ENCODE results near the gene SLC25A28.

DNA sequence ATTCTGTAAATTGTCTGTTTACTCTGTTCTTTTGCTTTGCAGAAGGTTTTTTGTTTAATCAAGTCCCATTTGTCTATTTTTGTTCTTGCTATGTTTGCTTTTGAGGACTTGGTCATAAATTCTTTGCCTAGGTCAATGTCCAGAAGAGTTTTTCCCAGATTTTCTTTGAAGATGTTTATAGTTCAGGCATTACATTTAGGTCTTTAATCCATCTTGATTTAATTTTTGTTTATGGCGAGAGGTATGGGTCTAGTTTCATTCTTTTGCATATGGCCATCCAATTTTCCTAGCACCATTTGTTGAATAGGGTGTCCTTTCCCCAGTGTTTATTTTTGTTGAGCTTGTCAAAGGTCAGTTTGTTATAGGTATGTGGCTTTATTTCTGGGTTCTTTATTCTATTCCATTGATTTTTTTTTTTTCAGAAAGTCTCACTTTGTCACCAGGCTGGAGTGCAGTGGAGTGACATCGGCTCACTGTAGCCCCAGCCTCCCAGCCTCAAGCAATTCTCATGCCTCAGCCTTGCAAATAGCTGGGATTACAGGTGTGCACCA, 27.4 kb upstream of the SLC25A28 start:
- TF ChIP-seq, protein P1, sequence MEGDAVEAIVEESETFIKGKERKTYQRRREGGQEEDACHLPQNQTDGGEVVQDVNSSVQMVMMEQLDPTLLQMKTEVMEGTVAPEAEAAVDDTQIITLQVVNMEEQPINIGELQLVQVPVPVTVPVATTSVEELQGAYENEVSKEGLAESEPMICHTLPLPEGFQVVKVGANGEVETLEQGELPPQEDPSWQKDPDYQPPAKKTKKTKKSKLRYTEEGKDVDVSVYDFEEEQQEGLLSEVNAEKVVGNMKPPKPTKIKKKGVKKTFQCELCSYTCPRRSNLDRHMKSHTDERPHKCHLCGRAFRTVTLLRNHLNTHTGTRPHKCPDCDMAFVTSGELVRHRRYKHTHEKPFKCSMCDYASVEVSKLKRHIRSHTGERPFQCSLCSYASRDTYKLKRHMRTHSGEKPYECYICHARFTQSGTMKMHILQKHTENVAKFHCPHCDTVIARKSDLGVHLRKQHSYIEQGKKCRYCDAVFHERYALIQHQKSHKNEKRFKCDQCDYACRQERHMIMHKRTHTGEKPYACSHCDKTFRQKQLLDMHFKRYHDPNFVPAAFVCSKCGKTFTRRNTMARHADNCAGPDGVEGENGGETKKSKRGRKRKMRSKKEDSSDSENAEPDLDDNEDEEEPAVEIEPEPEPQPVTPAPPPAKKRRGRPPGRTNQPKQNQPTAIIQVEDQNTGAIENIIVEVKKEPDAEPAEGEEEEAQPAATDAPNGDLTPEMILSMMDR (conservative IDR thresholded peaks at IDR 0.05; ENCODE audit: low read depth in 2 of 2): no peak
- TF ChIP-seq POLR2AphosphoS5 (IDR thresholded peaks at IDR 0.05; ENCODE audit: low read depth) (no peak), EZH2 (IDR thresholded peaks at IDR 0.05; ENCODE audit: low read depth, unreplicated experiment) (no peak), EZH2phosphoT487 (IDR thresholded peaks at IDR 0.05; ENCODE audit: unreplicated experiment) (no peak), NANOG (IDR thresholded peaks at IDR 0.05; ENCODE audit: borderline replicate concordance) (no peak), STAT1 (IDR thresholded peaks at IDR 0.05; ENCODE audit: unreplicated experiment) (no peak), JUNB (IDR thresholded peaks at IDR 0.05; ENCODE audit: unreplicated experiment) (no peak), ZNF331 (CRISPR knock-in tag; IDR thresholded peaks at IDR 0.05; ENCODE audit: low read depth) (no peak)
- TF ChIP-seq, protein P2, sequence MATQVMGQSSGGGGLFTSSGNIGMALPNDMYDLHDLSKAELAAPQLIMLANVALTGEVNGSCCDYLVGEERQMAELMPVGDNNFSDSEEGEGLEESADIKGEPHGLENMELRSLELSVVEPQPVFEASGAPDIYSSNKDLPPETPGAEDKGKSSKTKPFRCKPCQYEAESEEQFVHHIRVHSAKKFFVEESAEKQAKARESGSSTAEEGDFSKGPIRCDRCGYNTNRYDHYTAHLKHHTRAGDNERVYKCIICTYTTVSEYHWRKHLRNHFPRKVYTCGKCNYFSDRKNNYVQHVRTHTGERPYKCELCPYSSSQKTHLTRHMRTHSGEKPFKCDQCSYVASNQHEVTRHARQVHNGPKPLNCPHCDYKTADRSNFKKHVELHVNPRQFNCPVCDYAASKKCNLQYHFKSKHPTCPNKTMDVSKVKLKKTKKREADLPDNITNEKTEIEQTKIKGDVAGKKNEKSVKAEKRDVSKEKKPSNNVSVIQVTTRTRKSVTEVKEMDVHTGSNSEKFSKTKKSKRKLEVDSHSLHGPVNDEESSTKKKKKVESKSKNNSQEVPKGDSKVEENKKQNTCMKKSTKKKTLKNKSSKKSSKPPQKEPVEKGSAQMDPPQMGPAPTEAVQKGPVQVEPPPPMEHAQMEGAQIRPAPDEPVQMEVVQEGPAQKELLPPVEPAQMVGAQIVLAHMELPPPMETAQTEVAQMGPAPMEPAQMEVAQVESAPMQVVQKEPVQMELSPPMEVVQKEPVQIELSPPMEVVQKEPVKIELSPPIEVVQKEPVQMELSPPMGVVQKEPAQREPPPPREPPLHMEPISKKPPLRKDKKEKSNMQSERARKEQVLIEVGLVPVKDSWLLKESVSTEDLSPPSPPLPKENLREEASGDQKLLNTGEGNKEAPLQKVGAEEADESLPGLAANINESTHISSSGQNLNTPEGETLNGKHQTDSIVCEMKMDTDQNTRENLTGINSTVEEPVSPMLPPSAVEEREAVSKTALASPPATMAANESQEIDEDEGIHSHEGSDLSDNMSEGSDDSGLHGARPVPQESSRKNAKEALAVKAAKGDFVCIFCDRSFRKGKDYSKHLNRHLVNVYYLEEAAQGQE (IDR thresholded peaks at IDR 0.05; ENCODE audit: unreplicated experiment): no peak
- TF ChIP-seq, protein P3, sequence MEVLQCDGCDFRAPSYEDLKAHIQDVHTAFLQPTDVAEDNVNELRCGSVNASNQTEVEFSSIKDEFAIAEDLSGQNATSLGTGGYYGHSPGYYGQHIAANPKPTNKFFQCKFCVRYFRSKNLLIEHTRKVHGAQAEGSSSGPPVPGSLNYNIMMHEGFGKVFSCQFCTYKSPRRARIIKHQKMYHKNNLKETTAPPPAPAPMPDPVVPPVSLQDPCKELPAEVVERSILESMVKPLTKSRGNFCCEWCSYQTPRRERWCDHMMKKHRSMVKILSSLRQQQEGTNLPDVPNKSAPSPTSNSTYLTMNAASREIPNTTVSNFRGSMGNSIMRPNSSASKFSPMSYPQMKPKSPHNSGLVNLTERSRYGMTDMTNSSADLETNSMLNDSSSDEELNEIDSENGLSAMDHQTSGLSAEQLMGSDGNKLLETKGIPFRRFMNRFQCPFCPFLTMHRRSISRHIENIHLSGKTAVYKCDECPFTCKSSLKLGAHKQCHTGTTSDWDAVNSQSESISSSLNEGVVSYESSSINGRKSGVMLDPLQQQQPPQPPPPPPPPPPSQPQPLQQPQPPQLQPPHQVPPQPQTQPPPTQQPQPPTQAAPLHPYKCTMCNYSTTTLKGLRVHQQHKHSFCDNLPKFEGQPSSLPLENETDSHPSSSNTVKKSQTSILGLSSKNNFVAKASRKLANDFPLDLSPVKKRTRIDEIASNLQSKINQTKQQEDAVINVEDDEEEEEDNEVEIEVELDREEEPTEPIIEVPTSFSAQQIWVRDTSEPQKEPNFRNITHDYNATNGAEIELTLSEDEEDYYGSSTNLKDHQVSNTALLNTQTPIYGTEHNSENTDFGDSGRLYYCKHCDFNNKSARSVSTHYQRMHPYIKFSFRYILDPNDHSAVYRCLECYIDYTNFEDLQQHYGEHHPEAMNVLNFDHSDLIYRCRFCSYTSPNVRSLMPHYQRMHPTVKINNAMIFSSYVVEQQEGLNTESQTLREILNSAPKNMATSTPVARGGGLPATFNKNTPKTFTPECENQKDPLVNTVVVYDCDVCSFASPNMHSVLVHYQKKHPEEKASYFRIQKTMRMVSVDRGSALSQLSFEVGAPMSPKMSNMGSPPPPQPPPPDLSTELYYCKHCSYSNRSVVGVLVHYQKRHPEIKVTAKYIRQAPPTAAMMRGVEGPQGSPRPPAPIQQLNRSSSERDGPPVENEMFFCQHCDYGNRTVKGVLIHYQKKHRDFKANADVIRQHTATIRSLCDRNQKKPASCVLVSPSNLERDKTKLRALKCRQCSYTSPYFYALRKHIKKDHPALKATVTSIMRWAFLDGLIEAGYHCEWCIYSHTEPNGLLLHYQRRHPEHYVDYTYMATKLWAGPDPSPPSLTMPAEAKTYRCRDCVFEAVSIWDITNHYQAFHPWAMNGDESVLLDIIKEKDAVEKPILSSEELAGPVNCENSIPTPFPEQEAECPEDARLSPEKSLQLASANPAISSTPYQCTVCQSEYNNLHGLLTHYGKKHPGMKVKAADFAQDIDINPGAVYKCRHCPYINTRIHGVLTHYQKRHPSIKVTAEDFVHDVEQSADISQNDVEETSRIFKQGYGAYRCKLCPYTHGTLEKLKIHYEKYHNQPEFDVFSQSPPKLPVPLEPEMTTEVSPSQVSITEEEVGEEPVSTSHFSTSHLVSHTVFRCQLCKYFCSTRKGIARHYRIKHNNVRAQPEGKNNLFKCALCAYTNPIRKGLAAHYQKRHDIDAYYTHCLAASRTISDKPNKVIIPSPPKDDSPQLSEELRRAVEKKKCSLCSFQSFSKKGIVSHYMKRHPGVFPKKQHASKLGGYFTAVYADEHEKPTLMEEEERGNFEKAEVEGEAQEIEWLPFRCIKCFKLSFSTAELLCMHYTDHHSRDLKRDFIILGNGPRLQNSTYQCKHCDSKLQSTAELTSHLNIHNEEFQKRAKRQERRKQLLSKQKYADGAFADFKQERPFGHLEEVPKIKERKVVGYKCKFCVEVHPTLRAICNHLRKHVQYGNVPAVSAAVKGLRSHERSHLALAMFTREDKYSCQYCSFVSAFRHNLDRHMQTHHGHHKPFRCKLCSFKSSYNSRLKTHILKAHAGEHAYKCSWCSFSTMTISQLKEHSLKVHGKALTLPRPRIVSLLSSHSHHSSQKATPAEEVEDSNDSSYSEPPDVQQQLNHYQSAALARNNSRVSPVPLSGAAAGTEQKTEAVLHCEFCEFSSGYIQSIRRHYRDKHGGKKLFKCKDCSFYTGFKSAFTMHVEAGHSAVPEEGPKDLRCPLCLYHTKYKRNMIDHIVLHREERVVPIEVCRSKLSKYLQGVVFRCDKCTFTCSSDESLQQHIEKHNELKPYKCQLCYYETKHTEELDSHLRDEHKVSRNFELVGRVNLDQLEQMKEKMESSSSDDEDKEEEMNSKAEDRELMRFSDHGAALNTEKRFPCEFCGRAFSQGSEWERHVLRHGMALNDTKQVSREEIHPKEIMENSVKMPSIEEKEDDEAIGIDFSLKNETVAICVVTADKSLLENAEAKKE (CRISPR knock-in tag; IDR thresholded peaks at IDR 0.05): no peak
